HG03039 (cell line): ENCODE measurements around the gene FHIT.
"Not testable (repeated sequence)": the region's sequence is repeated elsewhere in the genome, so short reads cannot be mapped to it uniquely, and the experiment has no call there.

Experiments
- ATAC-seq: cut with Tn5 transposase; IDR thresholded peaks from one replicate; pipeline ENCODE4 v1.9.1; 2021; ENCODE audit warnings: mild to moderate bottlenecking, moderate library complexity; ENCODE audit not compliant: unreplicated experiment

Gene FHIT

GRCh38 chr3:61008153-61008997, 242.9 kb downstream of the FHIT start:
- no peak for ATAC-seq

DNA sequence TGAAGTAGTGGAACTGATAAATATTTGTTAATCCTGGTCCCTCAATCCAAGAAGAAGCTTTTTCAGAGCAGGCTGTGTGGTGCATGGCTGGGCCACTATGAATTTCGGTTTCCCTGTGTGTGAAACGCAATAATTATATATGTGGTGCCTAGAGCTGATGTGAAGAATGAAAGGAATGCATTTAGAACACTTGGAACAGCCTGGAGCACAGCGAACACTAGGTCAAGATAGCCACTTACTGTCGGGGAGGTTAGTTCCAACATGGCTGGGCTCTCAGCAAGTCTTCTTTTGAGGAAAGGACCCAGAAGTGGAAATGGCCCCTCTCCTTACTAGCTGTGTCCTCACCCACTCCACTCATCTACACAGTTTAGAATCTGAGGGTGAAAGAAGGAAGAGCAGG, 245.7 kb downstream of the FHIT start:
- ATAC-seq, result no peak

GRCh38 chr3:60998858-60999257, 252.4 kb downstream of the FHIT start:
- no peak for ATAC-seq

DNA sequence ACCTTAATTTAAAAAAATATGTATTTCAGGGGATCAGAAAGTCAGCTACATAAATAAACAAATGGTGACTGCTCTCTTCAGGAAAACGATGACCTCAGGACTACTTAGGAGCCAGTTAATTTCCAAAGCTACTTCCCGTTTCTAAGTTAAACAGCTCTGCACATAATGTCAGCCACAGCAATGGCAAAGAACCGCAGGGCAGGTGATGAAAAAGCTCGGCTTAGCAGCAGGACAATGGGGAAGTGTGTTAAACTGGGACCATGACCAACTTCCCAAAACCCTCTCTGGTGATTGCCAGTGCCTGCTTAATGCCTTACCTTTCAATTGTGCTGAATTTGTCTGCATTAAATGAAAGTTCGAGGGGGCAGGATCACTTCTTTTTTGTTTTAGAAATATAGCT, 258.9 kb downstream of the FHIT start:
- ATAC-seq, result no peak

DNA sequence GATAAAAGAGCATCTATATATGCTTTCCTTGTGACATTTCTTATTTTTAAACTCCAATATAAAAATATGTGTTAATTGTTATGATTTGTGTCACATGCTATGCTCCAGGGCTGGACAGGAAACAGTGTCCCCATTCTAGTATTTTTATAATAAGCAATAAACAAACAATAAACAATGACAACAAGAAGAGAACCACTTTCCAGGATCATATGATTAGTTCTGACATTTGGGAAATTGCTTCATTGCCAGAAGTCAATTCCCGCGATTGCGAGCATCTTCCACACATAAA, 260.9 kb downstream of the FHIT start:
- ATAC-seq, result no peak

DNA sequence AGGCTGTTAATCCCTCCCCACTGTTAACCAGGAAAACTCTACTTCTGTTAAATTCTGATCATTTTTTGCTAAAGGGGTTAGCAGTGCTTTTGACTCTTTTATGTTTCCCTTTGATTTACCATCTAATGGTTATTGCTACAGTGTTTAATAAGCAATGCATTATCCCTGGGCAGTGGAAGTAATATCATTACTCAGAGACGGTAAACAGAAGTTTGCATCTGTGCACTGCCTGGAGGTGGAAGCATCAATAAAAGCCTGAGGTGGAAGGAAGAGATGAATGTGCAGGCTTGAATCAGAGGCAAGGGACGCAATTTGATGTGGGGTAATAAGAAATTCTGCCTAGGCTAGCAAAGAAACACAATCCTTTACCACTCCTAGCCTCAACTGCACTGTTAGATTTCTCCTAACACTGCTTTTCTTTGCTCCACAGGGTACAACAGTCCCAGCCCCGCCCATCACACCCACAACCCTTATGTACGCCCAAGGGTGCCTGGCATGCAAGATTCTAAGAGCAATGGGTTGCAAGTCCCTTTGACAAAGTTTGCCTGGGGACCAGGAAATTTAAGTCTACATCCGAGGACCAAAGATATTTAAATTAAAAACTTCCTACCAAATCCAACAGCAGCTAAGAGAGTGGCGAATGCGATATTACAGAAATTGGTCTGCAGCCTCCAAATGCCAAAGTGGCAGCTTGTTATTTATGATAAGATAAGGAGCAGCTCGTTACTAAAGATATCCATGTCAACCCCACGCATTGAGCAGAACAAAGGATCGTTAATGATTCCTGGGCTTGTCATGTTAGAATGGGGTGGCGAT, 261.4 kb downstream of the FHIT start:
- ATAC-seq, result no peak

DNA sequence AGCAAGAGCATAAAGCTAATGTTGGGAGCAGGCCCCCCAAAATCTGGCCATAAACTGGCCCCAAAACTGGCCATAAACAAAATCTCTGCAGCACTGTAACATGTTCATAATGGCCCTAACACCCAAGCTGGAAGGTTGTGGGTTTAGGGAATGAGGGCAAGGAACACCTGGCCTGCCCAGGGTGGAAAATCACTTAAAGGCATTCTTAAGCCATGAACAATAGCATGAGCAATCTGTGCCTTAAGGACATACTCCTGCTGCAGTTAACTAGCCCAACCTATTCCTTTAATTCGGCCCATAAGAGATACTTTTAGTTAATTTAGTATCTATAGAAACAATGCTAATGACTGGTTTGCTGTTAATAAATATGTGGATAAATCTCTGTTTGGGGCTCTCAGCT, 264.1 kb downstream of the FHIT start:
- ATAC-seq, result not testable (repeated sequence)

DNA sequence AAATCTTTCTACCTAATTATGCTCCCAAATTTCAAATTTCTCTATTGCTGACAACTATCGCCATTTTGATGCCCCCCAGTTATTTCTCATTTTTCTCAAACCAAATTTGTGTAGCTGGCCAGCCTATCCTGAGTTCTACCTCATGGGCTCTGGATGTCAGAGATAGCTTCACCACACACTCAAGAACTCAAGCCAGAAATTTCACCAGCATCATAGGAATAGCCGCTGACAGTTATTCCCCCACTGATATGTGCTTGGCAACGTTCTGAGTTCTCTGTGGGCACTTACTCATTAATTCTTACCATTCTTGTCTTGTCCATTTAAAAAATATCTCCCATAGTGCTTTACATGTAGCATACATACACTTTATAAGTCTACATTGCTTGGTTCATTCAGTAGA, 264.7 kb downstream of the FHIT start:
- no peak for ATAC-seq

DNA sequence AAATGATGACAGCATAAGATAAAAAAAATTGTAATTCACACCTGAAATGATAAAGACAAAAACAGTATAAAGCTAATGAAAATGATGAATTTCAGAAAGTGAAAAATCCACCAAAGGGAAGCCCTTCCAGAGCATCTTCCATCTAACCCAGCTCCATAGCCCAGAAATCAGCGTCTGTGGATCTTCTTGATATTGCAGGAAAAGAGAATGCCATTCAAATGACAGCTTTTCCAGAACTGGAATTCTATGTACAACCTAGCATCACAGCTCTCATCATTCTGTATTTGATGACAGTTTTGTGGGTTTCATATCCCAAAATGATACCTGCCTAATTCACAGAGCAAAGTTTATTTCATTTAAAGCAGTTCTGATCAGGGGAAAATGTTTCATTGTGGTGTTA, 267.3 kb downstream of the FHIT start:
- ATAC-seq, result no peak

DNA sequence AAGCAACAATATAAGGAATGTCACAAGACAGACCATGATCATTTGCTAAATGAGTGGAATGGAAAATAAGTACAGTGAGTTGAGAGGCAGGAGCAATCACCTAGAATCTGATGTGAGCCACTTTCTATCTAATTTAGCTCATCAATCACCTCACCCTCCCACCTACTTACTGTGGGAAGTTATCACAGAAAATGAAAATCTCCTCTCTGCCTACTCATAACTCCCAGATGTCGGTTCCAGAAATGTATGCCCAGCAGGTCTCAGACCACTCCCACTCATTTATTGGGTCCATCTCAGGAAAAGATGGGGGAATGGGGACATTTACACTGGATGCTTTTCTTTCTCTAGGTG, 270.9 kb downstream of the FHIT start:
- no peak for ATAC-seq

- ATAC-seq, result no peak
Observed at GRCh38 chr3:60979461-60980341, 271.6 kb downstream of the FHIT start.

DNA sequence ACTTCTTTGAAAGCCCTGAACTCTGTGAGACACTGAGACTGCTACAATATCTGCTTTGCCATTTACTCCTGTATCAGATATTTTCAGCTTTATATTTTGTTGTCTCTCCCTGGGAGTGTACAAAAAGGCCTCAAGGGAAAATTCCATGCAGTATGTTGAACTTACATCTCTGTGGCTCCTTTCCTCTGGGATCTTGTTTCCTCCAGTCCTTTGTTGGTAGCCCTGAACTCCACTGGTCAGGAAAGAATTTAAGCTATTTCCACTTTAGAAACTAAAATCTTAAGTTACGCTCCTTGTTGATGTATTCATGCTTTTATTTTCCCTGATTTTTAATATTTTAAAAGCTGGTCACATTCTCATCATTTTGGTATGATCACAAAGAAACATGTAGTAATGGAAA, 277.9 kb downstream of the FHIT start:
- ATAC-seq, result no peak

DNA sequence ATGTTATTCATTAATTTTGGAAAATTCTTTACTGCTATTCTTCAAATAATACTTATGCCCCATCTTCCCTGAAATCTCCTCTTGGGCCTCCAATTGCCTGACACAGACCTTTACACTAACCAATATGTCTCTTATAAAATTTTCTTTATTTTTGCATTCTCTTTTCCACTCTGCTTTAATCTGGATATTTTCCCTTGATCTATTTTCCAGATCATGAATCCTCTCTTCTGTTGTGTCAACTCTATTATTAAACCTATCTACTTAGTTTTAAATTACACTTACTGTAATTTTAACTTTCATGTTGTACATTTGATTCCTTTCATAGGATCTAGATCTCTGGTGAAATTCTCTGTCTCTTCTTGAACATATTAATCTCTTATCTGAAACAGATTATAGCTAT, 278.7 kb downstream of the FHIT start:
- no peak for ATAC-seq

DNA sequence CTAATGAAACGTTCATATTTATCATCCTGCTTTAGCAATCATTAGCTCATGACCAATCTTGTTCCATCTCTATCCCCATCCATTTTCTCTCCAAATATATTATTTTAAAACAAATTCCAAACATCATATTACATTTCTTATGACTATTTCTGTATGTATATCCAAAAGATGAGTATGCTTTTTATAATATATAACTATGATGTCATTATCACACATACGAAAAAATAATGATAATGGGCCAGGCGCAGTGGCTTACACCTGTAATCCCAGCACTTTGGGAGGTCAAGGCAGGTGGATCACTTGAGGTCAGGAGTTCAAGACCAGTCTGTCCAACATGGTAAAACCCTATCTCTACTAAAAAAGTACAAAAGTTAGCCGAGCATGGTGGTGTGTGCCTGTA, 280.4 kb downstream of the FHIT start:
- ATAC-seq, result no peak

DNA sequence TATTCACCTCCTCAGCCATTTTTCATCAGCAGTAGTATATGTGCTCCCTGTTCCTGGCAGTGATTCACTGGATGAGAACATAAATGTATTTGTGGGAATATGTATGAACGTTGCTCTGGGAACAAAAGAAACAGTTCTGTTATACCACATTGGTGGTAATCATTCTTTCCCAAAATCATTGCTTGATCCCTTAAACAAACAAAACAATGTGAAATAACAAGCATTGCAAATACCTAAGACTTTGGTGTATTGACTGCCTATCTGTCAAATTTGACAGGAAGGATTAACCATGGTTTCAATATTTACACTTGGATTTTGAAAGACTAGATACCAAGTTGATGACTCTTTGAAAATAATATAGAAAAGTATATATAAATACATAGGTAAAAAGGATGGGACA, 284.1 kb downstream of the FHIT start:
- no peak for ATAC-seq

DNA sequence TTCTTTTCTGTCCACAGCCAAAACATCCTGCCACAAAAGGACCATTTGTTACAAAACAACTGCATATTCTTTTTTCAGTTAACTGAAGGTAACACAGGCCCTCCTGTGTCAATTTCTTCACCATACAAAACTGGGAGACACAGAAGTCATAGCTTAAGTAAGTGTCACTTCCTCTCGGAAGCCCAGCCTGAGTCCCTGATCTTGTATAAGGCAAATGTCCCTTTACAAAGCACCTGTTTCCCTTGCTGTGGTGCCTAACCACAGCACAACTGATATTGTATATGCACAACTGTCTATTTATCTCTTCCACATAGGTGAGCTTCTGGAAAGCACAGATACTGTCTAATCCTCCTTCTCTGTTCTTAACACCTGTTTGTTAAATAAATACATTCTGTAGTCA, 293.7 kb downstream of the FHIT start:
- ATAC-seq, result no peak

DNA sequence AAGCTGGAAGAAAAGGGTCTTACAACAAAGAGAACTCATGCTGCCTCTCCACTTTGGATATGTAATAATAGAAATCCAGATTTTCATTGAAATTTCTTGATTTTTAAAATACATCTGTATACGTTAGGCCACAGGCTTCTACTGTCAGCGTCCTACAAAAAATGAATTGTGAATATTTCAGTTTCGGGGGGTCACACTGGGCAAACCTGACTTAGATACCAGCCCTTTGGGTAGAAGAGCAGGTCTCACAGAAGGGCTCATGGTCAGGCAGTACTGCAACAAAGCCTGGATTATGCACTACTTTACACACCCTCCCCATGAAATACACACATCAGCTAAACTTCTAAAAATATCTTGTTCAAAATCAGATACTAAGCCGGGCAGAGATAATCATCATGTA, 294.5 kb downstream of the FHIT start:
- ATAC-seq, result no peak

GRCh38 chr3:60955034-60955433, 296.2 kb downstream of the FHIT start:
- ATAC-seq, result no peak

DNA sequence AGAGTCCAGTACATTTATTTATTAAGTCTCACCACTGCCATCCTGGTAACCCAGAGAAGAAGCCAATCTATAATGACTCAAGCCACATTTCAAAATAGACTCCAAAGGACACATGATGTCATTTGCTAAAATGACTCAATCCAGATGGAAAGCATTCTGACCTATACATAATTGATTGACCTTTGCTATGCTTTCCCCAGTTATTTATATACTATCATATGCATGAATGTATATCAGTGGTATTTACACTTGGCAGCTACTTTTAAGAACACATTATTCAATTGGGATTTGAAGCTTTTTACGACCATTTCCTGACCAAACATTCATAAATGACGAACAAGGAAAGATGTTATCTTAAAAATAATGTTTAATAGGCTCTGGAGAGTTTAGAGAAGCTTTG, 297.2 kb downstream of the FHIT start:
- no peak for ATAC-seq

DNA sequence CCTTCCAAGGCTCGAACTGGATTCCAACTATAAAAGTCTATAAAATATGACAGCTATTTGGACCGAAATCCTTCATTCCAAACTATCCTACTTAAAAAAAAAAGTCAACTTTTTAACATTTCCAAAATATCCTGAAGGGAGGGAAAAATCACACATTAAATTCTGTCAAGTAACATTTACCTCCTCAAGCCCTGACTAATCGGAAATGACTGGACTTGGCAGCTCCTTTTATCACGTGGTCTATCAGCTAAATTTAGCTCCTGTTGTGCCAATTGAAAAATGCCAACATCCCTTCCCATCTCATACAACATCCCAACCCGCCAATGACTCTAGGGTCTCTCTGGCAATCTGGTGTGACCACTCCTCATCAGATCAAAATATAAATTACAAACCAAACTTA, 297.9 kb downstream of the FHIT start:
- no peak for ATAC-seq

GRCh38 chr3:60952055-60952454, 299.2 kb downstream of the FHIT start:
- no peak for ATAC-seq

- ATAC-seq, result no peak
Observed at GRCh38 chr3:60949146-60949545, 302.1 kb downstream of the FHIT start.
